SK-N-MC (cell line): ENCODE results near the gene L3MBTL4.

ENCODE experiments used
- EZH2 ChIP-seq: fragments of 200-600 bp; sonication (generic); IDR thresholded peaks from one replicate; pipeline ENCODE4 v1.6.1; 2017; ENCODE audit warnings: antibody characterized with exemption
- FOXP2 ChIP-seq: optimal IDR thresholded peaks from 2 replicates; pipeline ENCODE3; 2011; ENCODE audit warnings: mild to moderate bottlenecking, moderate library complexity; ENCODE audit not compliant: insufficient read depth; ENCODE audit errors: extremely low read length, control extremely low read depth
- POLR2AphosphoS5 ChIP-seq: IDR thresholded peaks from 2 replicates; pipeline ENCODE4 v1.6.1; 2012; ENCODE audit warnings: mild to moderate bottlenecking, low read depth, low read length, borderline replicate concordance

DNA sequence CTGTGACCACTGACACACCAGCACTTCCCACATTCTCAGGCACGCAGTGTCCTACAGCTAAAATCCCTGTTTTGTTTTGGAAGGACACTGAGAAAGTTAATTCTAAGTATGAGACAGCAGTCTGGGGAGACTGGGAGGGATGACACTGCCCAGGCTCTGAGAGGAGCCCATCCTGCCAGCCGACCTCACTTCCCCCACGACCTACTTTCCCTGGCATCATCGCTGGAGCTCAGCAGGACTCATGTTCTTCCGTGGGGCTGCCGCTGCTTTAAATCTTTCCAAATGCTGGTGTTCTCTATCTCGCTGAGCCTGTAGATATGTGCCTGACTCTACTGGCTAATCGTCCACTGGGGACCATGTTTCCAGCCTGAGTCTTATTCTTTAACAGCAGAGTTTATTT lies 450.6 kb downstream of the L3MBTL4 start:
- TF ChIP-seq POLR2AphosphoS5 (no peak), EZH2 (no peak), FOXP2 (no peak)
